GM12874 (cell line): ENCODE measurements around the gene GPR87.

Experiments
- TF ChIP-seq, protein P1 (sequence below): IDR thresholded peaks from 2 replicates; pipeline ENCODE4 v1.5.1; 2011; ENCODE audit warnings: low read depth, mild to moderate bottlenecking, control low read depth, low read length, moderate library complexity; ENCODE audit not compliant: insufficient read depth

The GPR87 gene, protein sequence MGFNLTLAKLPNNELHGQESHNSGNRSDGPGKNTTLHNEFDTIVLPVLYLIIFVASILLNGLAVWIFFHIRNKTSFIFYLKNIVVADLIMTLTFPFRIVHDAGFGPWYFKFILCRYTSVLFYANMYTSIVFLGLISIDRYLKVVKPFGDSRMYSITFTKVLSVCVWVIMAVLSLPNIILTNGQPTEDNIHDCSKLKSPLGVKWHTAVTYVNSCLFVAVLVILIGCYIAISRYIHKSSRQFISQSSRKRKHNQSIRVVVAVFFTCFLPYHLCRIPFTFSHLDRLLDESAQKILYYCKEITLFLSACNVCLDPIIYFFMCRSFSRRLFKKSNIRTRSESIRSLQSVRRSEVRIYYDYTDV

GRCh38 chr3:151316267-151316991 lies at the start of gene GPR87:
Gene GPR87, minus strand, starts transcription at chr3:151316820. Its CDS starts 16,720 bp downstream, at chr3:151300100.
- TF ChIP-seq, protein P1, sequence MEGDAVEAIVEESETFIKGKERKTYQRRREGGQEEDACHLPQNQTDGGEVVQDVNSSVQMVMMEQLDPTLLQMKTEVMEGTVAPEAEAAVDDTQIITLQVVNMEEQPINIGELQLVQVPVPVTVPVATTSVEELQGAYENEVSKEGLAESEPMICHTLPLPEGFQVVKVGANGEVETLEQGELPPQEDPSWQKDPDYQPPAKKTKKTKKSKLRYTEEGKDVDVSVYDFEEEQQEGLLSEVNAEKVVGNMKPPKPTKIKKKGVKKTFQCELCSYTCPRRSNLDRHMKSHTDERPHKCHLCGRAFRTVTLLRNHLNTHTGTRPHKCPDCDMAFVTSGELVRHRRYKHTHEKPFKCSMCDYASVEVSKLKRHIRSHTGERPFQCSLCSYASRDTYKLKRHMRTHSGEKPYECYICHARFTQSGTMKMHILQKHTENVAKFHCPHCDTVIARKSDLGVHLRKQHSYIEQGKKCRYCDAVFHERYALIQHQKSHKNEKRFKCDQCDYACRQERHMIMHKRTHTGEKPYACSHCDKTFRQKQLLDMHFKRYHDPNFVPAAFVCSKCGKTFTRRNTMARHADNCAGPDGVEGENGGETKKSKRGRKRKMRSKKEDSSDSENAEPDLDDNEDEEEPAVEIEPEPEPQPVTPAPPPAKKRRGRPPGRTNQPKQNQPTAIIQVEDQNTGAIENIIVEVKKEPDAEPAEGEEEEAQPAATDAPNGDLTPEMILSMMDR = no peak

GRCh38 chr3:151362751-151363174 lies 46.1 kb upstream of the GPR87 start:
- TF ChIP-seq, protein P1 = no peak

DNA sequence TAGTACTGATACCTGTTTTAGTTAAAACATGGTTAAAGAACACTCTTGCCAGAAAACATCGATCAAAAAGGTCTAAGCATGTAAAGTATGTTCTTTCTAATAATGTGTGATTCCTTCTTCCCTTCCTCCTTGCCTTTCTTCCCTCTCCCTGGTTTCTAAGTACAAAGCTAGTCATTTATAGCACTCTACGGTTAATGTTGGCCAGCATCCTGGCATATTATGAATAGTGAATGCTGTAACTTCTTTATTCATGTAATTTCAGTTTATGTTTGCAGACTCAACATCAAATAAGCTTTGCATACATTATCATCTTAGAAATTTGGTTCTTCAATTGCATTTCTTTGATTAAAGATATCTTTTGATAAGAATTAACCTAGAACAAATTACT lies 40.8 kb upstream of the GPR87 start:
- TF ChIP-seq, protein P1 = no peak

DNA sequence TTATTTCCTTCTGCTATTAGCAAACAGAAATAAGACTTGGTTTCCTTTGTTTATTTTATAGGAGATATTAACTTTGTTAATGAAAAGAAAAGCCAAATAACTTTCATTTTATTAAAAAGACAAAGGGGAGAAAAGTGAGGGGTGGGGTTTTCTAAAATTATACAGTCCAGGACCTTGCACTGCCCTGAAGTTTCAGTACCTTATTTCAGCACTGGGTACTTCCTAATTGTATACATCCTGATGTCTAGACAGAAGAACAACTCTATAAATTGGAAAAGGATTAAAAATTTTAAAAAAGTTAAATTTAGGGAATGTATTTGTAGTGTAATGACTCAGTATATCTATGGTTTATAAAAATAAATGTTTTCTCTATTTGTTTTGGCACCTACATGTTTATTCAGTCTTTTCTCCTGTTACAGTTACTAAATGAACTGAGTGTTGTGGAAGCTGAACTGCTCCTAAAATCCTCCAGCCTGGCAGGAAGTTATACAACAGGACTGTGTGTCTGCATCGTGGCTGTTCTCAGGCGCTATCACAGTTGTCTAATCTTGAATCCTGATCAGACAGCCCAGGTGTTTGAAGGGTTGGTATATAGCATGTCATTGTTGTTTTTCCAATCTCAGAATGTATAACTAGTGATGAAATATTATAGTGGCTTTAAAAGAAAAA lies 40.3 kb upstream of the GPR87 start:
- TF ChIP-seq, protein P1 = no peak

DNA sequence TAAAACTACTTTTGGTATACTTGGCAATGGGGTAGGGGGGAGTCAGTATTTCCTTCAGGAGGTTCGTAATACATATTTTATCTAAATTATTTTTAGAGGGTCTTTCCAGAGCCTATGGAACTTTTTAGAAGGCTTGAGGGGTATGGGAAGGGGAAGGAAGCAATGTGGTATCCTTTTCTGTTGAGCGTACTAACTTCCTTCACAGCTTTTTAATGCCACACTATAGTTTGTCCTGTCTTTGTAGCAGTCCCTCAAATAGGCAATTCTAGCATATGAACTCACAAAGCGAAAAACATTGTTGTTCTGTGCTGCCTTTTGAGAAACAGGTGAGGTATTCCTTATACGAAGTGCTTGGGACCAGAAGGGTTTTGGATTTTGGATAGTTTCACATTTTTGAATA lies 35.0 kb upstream of the GPR87 start:
- TF ChIP-seq, protein P1 = no peak

DNA sequence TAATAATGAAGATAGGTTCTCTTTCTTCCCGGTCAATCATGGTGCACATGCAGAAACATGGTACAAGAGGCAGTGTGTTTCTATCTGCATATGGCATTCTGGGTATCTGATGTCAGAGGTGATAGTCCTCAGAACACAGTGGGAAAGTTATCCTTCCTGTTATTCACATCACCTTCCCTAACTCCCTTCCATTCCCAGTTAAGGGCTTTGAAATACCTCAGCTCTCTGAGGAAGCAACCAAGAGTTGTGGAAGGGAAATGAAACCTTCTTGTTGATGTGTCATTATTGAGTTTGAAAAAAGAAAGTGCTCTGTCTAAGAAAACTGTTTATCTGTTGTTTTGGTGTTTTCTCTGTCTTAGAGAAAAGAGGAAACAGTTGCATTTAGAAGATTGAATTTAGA lies 34.6 kb upstream of the GPR87 start:
- TF ChIP-seq, protein P1 = no peak

- TF ChIP-seq, protein P1 = no peak
These were observed 34.0 kb upstream of the GPR87 start for GRCh38 chr3:151350656-151351055.
